ENCODE results near the gene KIAA0930.

Gene KIAA0930

DNA sequence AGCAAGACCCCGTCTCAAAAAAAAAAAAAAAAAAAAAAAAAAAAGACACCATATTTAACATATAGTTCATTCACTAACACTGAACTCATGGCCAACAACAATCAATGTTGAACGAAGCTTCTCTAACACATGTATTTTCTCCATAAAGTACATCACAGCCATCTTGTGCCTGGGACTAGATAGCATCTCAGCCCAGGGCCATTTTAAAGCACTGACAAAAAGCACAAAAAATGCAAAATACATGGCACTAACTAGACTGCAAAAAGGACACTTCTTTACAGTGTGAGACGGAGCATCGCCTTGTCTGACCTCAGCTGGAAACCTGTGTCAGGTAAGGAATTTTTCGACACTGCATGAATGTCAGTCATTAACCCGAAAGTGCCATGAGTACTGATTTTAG lies 23.3 kb downstream of the KIAA0930 start:
- in situ Hi-C loops (cut with MboI; ENCODE audit: low sequenced_read_pairs, unreplicated experiment) = no loop called here
- TF ChIP-seq, protein P1, sequence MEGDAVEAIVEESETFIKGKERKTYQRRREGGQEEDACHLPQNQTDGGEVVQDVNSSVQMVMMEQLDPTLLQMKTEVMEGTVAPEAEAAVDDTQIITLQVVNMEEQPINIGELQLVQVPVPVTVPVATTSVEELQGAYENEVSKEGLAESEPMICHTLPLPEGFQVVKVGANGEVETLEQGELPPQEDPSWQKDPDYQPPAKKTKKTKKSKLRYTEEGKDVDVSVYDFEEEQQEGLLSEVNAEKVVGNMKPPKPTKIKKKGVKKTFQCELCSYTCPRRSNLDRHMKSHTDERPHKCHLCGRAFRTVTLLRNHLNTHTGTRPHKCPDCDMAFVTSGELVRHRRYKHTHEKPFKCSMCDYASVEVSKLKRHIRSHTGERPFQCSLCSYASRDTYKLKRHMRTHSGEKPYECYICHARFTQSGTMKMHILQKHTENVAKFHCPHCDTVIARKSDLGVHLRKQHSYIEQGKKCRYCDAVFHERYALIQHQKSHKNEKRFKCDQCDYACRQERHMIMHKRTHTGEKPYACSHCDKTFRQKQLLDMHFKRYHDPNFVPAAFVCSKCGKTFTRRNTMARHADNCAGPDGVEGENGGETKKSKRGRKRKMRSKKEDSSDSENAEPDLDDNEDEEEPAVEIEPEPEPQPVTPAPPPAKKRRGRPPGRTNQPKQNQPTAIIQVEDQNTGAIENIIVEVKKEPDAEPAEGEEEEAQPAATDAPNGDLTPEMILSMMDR (IDR thresholded peaks at IDR 0.05; ENCODE audit: borderline replicate concordance, control extremely low read depth, extremely low read depth, insufficient read depth, missing control alignments) = no peak
- no peak for DNase-seq (ENCODE audit: low spot score)

- DNase-seq (ENCODE audit: low spot score) = no peak
- in situ Hi-C loops (cut with MboI; ENCODE audit: low sequenced_read_pairs, unreplicated experiment) = no loop called here
- TF ChIP-seq, protein P1 (IDR thresholded peaks at IDR 0.05; ENCODE audit: borderline replicate concordance, control extremely low read depth, extremely low read depth, insufficient read depth, missing control alignments) = no peak
Observed at GRCh38 chr22:45216133-45217003, 24.3 kb downstream of the KIAA0930 start.

DNA sequence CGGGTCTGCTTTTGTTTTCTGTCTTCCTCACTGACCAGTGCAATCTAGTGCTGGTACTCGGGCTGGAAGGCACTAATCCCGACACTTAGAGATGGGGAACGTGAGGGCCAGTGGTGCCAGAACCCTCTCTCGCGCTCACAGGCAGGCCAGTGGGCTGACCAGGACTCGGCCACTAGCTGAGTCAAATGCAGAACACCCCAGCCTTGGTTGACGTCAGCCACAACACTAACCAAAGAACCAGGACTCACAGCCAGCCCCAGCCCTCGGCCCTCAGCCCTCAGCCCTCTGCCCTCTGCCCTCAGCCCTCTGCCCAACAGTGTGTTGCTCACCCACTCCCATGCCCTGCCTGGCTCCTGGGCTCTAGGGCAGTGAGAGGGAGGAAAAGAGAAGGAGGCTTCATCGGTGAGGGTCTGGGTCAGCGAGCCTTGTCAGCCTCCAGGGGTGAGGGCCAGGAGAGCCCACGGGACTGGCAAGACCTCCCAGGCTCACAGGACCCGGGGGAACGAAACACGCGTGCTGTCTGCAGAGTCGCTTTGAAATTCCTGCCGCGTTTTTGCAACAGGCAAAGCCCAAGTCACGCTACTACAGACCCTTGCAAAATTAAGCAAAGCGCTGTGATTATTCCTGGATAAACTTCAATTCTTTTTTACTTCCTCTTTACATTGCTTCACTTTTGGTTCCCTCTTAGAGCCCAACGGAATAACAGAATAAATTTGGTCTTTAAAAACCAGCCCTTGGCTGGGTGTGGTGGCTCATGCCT lies 27.5 kb downstream of the KIAA0930 start:
- TF ChIP-seq, protein P1 (IDR thresholded peaks at IDR 0.05; ENCODE audit: borderline replicate concordance, control extremely low read depth, extremely low read depth, insufficient read depth, missing control alignments) = no peak
- in situ Hi-C loops (cut with MboI; ENCODE audit: low sequenced_read_pairs, unreplicated experiment) = no loop called here
- no peak for DNase-seq (ENCODE audit: low spot score)

- TF ChIP-seq, protein P1 (IDR thresholded peaks at IDR 0.05; ENCODE audit: borderline replicate concordance, control extremely low read depth, extremely low read depth, insufficient read depth, missing control alignments) = no peak
- no peak for DNase-seq (ENCODE audit: low spot score)
- in situ Hi-C loops (cut with MboI; ENCODE audit: low sequenced_read_pairs, unreplicated experiment) = no loop called here
Observed at GRCh38 chr22:45212306-45212709, 28.4 kb downstream of the KIAA0930 start.

GRCh38 chr22:45211848-45212247 lies 28.8 kb downstream of the KIAA0930 start:
- in situ Hi-C loops (cut with MboI; ENCODE audit: low sequenced_read_pairs, unreplicated experiment) = no loop called here
- TF ChIP-seq, protein P1 (IDR thresholded peaks at IDR 0.05; ENCODE audit: borderline replicate concordance, control extremely low read depth, extremely low read depth, insufficient read depth, missing control alignments) = no peak
- DNase-seq (ENCODE audit: low spot score) = no peak

DNA sequence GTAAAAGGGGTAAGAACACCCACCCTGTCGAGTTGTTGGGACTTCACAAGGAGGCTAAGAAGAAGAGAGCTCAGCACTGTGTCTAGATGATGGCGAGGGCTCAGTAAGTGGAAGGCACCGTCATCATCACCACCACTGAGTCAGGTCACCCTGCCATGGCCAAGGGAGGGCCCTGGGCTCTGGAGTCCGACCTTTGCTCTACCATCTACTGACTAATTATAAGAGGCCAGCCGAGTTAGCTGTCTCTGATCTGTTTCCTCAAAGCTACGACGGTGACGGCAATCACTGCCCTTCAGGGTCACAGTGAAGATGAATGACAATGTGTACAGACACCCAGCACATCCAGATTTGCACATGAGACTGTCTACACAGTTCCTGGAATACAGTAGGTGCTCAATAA lies 29.3 kb downstream of the KIAA0930 start:
- in situ Hi-C loops (cut with MboI; ENCODE audit: low sequenced_read_pairs, unreplicated experiment) = no loop called here

More for the DNA sequence above, 29.3 kb downstream of the KIAA0930 start:
- DNase-seq (ENCODE audit: low spot score) = no peak
- TF ChIP-seq, protein P1 (IDR thresholded peaks at IDR 0.05; ENCODE audit: borderline replicate concordance, control extremely low read depth, extremely low read depth, insufficient read depth, missing control alignments) = no peak
